ENCODE results near the gene BMPR2.

GRCh38 chr2:202452744-202453143 lies 76.6 kb downstream of the BMPR2 start:
- no peak for TF ChIP-seq CTCF (IDR thresholded peaks at IDR 0.05)
- no peak for TF ChIP-seq EZH2phosphoT487 (IDR thresholded peaks at IDR 0.05)
- no peak for TF ChIP-seq EZH2 (IDR thresholded peaks at IDR 0.05)
